ENCODE data around the gene AAMDC. TPM values are rescaled to one million over a fixed set of nuclear protein-coding genes. Genes with fewer than 3 reads are reported as not detected.
"Not testable (repeated sequence)": the region's sequence is repeated elsewhere in the genome, so short reads cannot be mapped to it uniquely, and the experiment has no call there.

AAMDC gene
- total RNA-seq, 1 donor from 2014 or later = 17.8 TPM

GRCh38 chr11:77914307-77914791, 93.4 kb downstream of the AAMDC start:
- H3K27me3 Mint-ChIP-seq (ENCODE audit: low read depth); H3K36me3 Mint-ChIP-seq (ENCODE audit: low read depth); DNase-seq (ENCODE audit: low read depth, low spot score); H3K4me1 Mint-ChIP-seq; H3K9me3 Mint-ChIP-seq; H3K27ac Mint-ChIP-seq (ENCODE audit: unreplicated experiment); H3K4me3 Mint-ChIP-seq: not testable (repeated sequence)

GRCh38 chr11:77917713-77918112, 96.8 kb downstream of the AAMDC start:
- not testable (repeated sequence) for H3K36me3 Mint-ChIP-seq (ENCODE audit: low read depth); DNase-seq (ENCODE audit: low read depth, low spot score); H3K27ac Mint-ChIP-seq (ENCODE audit: unreplicated experiment); H3K4me1 Mint-ChIP-seq; H3K9me3 Mint-ChIP-seq; H3K27me3 Mint-ChIP-seq (ENCODE audit: low read depth); H3K4me3 Mint-ChIP-seq

Other genes starting within 250 kb of the AAMDC start
- 1.9 and 2.1 TPM in 2 replicates for gene AQP11, start 231.2 kb upstream of the AAMDC start, total RNA-seq
- 163 and 167 TPM in 2 replicates for gene CLNS1A, start 183.3 kb upstream of the AAMDC start, total RNA-seq
- gene RSF1, start 422 bp upstream of the AAMDC start, total RNA-seq = 85.4 and 92.6 TPM in 2 replicates
- 49.7 and 54.4 TPM in 2 replicates for gene INTS4, start 173.5 kb downstream of the AAMDC start, total RNA-seq
- gene KCTD14, start 202.1 kb downstream of the AAMDC start, total RNA-seq = 1.4 and 1.6 TPM in 2 replicates
- not detected in 2 replicates for gene THRSP, start 242.7 kb downstream of the AAMDC start, total RNA-seq